IPS-NIHi7 (cell line): ENCODE results near the gene ATP8A1.
"Not testable (repeated sequence)": the region's sequence is repeated elsewhere in the genome, so short reads cannot be mapped to it uniquely, and the experiment has no call there.

ENCODE experiments used
- DNase-seq: peaks from one replicate; pipeline ENCODE4 v3.0.0; 2012; ENCODE audit warnings: mixed read lengths; ENCODE audit errors: extremely low spot score

ATP8A1 gene

DNA sequence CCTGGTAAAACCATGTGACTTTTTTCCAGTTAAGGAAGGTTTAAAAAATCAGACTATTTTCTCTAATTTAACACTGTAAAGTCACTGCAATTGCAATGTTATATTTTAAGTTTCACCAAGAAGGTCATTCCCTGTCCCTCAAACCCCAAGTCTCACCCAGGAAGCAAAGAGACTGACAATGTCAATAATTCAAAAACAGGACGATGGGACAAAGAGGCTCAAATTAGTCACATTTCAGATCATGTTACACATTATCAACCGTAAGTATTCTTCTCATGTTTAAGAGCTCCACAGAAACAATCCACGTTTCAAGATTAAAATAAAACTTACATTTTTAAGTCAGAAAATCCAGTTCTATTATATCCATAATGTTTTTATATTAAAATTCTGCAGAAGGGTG, 246.5 kb downstream of the ATP8A1 start:
- DNase-seq, result no peak

DNA sequence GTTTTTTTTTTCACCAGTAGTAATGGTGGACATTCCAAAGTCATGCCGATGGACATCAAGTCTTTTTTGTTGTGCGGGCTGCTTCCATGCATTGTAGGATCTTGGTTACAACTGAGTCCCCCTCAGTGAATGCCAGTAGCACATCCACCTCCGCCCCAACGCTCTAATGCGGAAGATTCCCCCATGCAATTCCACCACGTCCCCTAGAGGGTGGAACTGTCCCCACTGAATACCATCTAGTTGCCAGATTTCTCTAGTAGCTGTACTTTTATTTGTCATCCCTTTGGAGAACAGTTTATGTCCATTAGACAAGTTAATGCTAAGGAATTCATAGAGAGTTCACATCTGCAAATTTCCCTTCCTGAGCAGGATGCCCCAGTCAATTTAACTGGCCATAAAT, 252.9 kb downstream of the ATP8A1 start:
- DNase-seq, result peak; percentile 60

DNA sequence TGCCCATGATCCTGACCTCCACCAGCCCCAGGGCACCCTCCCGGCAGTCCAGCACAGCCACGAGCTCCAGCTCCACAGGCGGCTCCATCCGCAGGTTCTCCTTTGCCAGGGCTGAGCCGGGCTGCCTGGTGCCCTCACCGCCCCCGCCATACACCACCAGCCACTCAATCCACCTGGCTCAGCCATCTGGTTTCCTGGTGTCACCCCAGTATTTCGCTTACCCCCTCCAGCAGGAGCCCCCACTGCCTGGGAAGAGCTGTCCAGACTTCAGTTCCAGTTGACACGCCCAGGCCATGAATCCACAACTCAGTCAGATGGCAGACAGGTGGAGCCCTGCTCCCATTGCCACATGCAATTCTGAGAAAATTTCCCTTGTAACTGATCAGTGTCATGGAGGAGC, 255.7 kb downstream of the ATP8A1 start:
- DNase-seq, result no peak

GRCh38 chr4:42399393-42399792, 257.5 kb downstream of the ATP8A1 start:
- DNase-seq, result no peak

GRCh38 chr4:42398871-42399331, 258.0 kb downstream of the ATP8A1 start:
- DNase-seq, result peak; percentile 55

DNA sequence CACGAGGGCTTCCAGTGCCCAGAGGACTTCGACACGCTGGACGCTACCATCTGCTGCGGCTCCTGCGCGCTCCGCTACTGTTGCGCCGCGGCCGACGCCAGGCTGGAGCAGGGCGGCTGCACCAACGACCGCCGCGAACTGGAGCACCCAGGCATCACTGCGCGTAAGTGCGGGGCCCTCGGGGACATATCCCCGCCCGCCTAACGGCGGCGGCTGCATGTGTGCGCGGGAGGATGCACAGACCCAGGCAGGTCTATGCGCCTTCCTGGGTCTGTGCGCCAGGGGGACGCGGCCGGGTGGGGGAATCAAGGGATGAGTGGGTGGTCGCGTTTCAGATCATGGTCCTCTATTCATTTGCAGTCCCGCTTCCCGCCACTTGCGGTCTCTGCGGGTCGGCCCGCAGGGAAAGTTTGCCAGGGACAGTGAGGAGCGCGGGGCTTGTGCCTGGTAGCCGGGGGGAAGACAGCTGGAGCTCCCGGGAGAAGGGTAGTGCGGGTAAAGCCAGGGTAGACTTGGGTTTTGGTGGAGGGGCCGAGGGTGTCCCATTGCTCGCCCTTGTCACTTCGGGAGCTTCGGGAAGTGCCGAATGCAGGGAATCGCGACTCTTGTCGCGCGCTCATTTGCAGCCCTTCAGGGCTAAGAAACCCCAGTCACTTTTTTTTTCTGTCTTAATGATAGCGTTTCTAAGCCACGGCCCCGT, 258.6 kb downstream of the ATP8A1 start:
- peak; percentile 21 for DNase-seq

GRCh38 chr4:42397635-42398170, 259.2 kb downstream of the ATP8A1 start:
- DNase-seq, result no peak

- DNase-seq, result peak; percentile 57
Observed at GRCh38 chr4:42396752-42397634, 259.9 kb downstream of the ATP8A1 start, which contains the start of gene SHISA3. TSS of gene SHISA3 (plus strand) at chr4:42397488. CDS start at chr4:42398057, 569 bp downstream.

GRCh38 chr4:42396361-42396751, 260.5 kb downstream of the ATP8A1 start:
- DNase-seq, result no peak

DNA sequence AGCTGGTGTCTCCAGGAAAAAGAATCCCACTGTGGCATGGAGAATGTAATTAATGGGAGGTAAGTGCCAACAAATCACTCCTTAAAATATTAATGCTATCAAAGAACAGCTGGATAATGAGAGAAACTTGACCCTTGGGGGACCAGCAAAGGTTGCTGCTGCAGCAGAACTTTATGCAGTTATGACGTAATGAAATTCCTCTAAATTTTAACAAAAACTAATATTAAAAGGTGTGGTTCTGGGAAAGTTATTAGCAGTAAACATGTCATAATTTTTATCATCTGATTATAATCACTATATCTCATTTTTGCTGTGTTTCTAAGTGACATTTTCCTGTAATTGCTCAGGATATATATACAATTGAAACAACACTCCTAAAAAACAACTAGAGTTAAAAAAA, 261.3 kb downstream of the ATP8A1 start:
- DNase-seq, result no peak

DNA sequence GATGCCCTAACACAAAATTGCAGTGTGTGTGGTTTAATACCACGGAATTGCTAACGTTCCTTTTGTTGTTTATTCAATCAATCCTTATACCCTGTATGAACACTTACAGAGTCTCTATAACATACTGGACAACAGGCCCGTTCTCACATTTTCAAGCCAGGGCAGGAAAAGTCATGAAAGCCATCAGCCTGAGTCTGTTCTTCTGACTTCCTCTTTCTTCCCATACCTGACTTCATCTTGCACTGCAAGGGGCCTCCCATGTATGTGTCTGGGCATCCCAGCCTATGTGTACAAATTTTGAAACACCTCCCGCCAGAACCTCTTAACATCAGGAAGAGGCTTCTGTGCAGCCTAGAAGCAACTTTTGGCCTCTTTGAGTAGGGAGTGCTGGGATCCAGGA, 264.5 kb downstream of the ATP8A1 start:
- no peak for DNase-seq

- no peak for DNase-seq
Observed at GRCh38 chr4:42391981-42392380, 264.9 kb downstream of the ATP8A1 start.

DNA sequence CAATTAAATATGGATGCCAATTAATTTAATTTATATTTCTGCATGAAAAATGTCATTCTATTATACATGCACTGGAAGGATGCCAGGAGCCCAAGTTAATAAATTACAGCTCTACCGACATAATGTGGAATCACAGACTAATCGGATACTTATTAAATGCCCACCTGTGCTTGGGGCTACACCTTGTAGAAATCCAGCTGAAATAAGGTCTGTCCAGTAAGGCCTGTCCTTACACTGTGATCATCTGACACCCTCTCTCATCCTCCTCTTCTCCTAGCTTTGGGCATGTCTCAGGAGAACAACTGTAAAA, 265.6 kb downstream of the ATP8A1 start:
- DNase-seq, result no peak

DNA sequence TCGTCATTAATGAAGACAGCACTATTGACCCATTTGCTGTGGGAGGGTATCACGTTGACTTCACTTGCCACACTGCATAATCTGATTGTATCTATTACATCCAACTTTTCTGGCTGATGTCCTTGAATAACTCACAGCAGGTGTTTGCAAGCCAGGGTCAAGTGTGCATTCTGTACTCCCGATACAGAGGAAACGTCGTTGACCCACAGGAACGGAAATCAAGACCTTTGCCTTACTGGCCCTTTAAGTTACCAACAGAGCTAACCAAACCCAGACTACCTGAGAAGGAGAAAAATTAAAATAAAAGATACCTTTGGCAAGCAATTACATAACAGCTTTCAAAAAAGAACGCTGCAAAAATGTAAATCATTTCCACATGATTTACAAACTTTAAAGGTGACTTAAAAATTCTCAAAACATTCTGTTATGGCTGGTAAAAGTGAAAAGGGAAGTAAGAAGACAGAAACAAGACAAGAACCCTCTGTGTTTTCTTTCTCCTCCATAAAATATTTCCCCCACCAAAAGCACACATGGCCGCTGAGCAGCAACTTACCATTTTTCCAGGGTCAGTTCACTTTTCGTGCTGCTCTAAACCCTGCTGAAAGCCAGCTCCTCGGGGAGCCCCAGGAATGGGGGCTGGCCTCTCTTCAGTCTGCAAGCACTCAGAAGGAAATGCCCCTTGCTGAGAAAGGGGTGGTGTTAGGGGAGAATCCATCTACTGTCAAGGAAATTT, 266.1 kb downstream of the ATP8A1 start:
- DNase-seq, result peak; percentile 27

DNA sequence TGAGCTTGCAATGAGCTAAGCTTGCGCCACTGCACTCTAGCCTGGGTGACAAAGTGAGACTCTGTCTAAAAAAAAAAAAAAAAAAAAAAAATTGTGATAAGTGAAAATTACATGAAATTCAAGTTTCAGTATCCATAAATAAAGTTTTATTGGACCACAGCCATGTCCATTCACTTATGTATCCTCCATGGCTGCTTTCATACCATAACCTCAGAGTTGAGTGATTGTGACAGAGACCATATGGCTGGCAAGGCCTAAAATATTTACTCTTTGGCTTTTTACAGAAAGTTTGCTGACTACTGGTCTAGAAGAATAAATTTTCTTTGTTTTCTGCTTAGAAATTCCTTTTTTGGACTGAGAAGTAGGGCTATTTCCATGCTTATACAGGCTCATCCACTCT, 271.4 kb downstream of the ATP8A1 start:
- no peak for DNase-seq

DNA sequence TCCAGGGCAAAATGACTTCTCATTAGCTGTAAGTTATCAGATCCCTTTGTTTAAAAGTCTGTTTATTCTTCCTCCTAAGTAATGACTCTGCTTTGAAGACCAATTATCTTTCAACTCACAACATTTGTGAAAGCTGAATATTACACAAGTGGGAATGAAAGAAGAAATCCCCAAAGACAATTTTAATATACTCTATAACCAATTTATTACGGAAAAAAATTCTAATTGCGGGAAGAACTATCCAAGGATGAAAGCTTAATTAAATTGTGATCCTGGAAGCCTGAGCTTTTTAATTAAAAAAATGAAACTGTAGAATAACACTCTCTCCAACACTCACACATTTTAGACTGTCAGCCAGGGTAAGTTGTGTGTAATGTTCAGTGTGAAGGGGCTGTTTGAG, 275.2 kb downstream of the ATP8A1 start:
- DNase-seq, result no peak

DNA sequence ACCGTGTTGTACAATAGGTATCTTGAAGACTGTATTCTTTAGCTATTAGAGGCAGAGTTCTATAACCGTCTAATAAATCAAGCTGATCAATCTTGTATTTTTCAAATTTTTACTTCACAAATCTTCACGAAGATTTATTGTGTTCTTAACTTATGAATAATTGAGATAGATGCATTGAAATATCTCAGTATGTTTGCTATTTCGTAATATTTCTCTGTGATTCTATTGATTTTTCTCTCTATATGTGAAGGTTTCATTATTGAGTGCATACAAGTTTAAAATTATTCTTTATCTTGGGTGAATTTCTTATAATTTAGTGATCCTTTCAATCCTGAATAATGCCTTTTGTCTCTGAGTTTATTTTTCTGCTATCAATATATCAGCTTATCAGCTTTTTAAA, 279.4 kb downstream of the ATP8A1 start:
- DNase-seq, result no peak

- not testable (repeated sequence) for DNase-seq
Observed at GRCh38 chr4:42372303-42372702, 284.6 kb downstream of the ATP8A1 start.

GRCh38 chr4:42371305-42372252, 285.3 kb downstream of the ATP8A1 start:
- no peak for DNase-seq

DNA sequence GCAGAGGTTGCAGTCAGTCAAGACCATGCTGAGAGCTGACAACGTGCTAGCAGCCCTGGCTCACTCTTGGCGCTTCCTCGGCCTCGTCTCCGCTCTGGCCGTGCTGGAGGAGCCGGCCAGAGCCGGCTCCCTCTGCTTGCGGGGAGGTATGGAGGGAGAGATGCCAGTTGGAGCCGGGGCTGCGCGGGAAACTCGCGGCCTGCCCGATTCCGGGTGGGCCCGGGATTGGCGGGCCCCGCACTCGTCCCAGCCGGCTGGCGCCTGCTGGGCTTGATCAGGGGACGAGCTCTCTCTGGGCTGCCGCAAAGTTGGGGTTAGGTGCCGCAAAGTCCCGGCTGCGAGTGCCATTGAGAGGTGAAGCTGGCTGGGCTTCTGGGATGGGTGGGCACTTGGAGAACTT, 287.4 kb downstream of the ATP8A1 start:
- DNase-seq, result no peak

- no peak for DNase-seq
Observed at GRCh38 chr4:42366959-42367358, 289.9 kb downstream of the ATP8A1 start.
